Breast epithelium (tissue), 3 donors: ENCODE data around the gene BRF1.

Source experiments
- POLR2A ChIP-seq: fragments of 450-650 bp; IDR thresholded peaks from one replicate; pipeline ENCODE4 v1.6.1; 2016; ENCODE audit warnings: antibody characterized with exemption, mild to moderate bottlenecking, moderate library complexity
- POLR2AphosphoS5 ChIP-seq, 3 donors: sonication (generic); formaldehyde crosslinking; IDR thresholded peaks; one replicate each; pipeline ENCODE4 v1.6.1; 2017; ENCODE audit warnings: antibody characterized with exemption in 3 of 3
- TF ChIP-seq, protein P1 (sequence below), 3 donors: fragments of 450-650 bp; IDR thresholded peaks; one replicate each; pipeline ENCODE4 v1.5.1; 2016 to 2017; ENCODE audit warnings: antibody characterized with exemption in 3 of 3, mild to moderate bottlenecking in 3 of 3, moderate library complexity in 3 of 3

DNA sequence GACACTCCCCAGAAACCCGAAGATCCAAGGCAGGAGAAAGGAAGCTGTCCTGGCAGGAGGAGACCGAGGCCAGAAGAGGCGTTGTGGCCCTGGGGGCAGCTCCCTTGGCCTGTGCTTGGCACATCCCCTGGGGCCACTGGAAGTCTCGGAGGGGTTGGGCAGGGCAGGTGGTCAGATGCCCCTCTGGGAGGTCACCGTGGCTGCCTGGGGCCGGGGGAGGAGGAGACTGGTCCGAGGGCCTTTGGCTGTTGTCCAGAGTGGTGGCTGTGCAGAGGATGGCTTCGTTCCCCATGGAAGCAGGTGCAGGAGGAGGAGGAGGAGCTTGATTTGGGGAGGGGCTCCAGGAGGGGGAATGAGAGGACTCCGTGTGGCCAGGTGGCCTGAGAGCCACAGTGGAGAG, 116.3 kb downstream of the BRF1 start:
- TF ChIP-seq, protein P1, sequence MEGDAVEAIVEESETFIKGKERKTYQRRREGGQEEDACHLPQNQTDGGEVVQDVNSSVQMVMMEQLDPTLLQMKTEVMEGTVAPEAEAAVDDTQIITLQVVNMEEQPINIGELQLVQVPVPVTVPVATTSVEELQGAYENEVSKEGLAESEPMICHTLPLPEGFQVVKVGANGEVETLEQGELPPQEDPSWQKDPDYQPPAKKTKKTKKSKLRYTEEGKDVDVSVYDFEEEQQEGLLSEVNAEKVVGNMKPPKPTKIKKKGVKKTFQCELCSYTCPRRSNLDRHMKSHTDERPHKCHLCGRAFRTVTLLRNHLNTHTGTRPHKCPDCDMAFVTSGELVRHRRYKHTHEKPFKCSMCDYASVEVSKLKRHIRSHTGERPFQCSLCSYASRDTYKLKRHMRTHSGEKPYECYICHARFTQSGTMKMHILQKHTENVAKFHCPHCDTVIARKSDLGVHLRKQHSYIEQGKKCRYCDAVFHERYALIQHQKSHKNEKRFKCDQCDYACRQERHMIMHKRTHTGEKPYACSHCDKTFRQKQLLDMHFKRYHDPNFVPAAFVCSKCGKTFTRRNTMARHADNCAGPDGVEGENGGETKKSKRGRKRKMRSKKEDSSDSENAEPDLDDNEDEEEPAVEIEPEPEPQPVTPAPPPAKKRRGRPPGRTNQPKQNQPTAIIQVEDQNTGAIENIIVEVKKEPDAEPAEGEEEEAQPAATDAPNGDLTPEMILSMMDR (IDR thresholded peaks at IDR 0.05): no peak
- TF ChIP-seq POLR2A (no peak), POLR2AphosphoS5 (IDR thresholded peaks at IDR 0.05) (no peak)
